HUDEP-2 (cell line): ENCODE measurements around the gene PTPRN2.
"Not testable (repeated sequence)": the region's sequence is repeated elsewhere in the genome, so short reads cannot be mapped to it uniquely, and the experiment has no call there.

Experiments used
- DNase-seq, 76 experiments: peaks; one replicate each; lab custom pipeline; 2025; ENCODE audit not compliant: unreplicated experiment in 76 of 76; lab: John Stamatoyannopoulos, UW

PTPRN2 gene

DNA sequence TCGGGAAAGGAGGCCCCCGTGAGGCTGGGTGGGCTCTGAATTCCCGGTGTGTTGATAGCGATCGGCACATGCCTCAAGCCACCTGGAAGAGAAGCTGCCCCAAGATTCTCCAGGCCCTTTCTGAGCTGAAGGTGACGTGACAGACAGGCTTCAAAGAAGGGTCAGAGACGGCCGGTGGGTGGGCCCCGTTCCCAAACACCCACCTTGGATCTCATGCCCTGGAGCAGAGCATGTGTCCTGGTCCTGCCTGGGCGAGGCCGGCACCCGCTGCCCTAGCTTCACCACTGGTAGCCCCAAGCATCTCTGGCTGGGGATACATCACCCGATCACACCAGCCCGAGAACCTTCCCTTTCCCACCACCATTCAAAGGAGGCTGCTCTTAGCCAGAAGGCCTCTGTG is 851.8 kb downstream of the PTPRN2 start:
- DNase-seq: no peak

DNA sequence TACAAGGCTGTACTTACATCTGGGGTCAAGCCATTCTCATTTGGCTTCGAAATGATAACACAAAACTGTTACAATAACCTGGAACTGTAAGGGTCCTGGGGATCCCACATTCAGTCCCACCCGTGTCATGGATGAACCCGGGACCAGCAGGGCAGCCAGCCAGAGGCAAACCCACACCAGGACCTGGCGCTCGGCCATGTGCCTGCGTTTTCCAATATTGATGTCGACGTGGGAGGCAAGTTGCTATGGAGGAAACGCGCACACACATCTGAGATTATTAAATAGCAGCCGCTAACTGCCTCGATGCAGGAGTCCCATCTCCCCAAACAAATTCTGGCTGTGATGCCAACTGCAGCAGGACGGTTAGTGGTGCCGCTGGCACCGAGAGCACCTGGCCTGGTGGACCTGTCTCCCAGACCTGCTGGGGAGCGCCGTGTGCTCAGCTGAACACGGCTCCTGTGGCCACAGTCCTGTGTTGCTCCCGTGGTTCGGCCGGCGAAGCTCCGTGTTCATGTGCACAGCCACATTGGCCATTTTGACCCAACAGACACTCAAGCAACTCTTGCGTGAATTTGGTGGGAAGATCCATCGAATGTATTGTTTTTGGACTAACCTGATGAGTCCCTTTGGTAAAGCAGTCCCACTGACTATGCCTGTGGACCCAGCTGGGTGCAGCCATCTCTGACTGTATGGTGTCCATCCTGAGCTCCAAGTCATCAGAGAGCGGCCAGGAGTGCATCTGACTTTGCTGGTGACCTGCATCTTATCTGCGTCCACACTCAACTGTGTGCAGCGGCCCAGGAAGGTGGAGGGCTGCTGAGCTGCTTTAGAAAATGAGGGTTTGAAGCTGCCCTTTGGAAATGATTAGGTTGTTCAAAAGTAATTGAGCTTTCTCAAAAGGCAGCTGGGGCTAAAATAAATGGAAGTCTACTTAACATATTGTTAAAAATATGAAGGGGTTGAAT is 852.7 kb downstream of the PTPRN2 start:
- no peak for DNase-seq

DNA sequence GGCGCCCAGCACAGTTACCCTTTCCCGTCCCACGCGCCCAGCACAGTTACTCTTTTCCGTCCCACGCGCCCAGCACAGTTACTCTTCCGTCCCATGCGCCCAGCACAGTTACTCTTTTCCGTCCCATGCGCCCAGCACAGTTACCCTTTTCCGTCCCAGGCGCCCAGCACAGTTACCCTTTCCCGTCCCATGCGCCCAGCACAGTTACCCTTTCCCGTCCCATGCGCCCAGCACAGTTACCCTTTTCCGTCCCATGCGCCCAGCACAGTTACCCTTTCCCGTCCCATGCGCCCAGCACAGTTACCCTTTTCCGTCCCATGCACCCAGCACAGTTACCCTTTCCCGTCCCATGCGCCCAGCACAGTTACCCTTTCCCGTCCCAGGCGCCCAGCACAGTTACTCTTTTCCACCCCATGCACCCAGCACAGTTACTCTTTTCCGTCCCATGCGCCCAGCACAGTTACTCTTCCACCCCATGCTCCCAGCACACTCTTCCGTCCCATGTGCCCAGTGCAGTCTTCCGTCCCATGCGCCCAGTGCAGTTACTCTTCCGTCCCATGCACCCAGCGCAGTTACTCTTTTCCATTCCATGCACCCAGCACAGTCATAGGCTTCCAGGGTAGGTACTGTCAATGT is 853.7 kb downstream of the PTPRN2 start:
- not testable (repeated sequence) for DNase-seq

- DNase-seq: no peak
Observed at GRCh38 chr7:157731126-157731525, 856.5 kb downstream of the PTPRN2 start.

DNA sequence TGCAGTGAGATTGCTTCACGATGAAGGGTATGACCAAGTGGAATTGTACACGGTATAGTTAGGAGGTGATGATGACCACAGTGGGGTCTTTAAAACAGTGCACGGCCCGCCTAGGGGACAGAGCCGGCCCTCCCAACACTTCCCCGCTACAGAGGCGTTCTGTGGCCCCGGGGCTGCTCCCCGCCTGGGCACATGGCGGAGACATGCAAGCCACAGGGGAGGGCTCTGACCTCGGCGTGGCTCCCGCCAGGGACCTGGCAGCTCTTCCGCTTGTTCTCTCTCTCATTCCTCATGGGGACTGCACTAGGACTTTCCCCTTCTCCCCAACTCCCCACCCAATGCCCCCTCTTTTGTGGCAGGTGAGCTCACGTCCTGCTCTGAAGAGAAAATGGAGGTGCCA is 857.0 kb downstream of the PTPRN2 start:
- DNase-seq: no peak

GRCh38 chr7:157729566-157729965 is 858.1 kb downstream of the PTPRN2 start:
- no peak for DNase-seq

GRCh38 chr7:157727964-157728615 is 859.5 kb downstream of the PTPRN2 start:
- DNase-seq: no peak

DNA sequence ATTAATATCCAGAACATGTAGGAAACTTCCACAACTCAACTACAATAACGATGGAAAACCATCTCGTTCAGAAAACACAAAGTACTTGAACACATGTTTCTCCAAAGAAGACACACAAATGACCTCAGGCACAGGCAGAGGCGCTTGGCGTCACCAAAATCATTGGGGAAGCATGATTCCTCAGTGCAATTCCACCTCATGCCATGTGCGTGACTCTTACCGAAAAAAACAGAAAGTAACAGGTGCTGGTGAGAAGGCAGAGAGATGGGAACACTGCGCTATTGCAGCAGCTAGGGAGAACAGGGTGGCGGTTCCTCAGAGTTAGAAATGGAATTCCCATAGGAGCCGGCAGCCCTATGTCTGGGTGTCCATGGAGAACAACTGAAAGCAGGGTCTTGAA is 860.9 kb downstream of the PTPRN2 start:
- no peak for DNase-seq

- not testable (repeated sequence) for DNase-seq
Observed at GRCh38 chr7:157725312-157725711, 862.3 kb downstream of the PTPRN2 start.

GRCh38 chr7:157723205-157723604 is 864.4 kb downstream of the PTPRN2 start:
- DNase-seq: no peak

DNA sequence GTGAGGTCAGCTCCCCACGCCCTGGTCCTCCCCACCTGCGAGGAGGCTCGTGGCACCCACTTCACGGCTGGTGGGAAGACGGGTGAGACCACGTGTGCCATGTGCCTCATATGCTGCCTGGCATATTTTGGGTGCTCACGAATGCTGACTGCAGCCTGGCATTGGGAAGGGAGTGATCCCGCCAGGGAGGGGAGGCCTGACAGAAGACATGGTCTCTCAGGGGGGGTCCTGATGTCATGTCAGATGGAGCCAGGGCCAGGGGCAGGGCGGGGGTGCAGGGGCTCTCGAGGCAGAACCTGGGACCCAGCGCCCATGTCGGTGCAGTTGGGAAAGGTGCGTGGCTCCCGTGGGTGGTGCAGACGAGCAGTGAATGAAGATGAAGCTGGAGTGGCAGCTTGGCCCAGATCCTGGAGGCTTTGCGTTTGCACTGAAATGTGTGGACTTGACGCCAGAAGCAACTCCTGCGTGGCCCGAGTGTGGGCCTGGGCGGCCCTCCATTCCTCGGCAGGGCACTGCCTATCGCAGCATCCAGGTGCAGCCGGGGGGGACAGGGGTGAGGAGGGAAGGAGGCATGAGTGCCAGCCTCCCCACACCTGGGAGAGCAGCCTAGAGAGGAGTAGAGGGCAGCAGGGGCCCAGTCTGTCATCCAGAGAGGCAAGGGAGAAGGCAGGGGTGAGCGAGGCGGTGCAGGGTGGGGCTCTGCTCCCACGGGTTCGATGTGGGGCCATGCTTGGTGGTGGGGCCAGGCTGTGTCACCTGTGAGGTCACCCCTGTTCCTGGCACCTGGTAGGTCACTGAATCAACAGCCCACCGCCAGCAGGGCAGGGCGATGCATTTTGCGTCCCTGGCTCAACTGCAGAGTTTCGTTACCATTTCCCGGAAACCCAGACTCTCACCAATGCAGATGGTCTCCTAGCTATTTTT is 865.2 kb downstream of the PTPRN2 start:
- DNase-seq: no peak

GRCh38 chr7:157721468-157722136 is 866.0 kb downstream of the PTPRN2 start:
- no peak for DNase-seq

DNA sequence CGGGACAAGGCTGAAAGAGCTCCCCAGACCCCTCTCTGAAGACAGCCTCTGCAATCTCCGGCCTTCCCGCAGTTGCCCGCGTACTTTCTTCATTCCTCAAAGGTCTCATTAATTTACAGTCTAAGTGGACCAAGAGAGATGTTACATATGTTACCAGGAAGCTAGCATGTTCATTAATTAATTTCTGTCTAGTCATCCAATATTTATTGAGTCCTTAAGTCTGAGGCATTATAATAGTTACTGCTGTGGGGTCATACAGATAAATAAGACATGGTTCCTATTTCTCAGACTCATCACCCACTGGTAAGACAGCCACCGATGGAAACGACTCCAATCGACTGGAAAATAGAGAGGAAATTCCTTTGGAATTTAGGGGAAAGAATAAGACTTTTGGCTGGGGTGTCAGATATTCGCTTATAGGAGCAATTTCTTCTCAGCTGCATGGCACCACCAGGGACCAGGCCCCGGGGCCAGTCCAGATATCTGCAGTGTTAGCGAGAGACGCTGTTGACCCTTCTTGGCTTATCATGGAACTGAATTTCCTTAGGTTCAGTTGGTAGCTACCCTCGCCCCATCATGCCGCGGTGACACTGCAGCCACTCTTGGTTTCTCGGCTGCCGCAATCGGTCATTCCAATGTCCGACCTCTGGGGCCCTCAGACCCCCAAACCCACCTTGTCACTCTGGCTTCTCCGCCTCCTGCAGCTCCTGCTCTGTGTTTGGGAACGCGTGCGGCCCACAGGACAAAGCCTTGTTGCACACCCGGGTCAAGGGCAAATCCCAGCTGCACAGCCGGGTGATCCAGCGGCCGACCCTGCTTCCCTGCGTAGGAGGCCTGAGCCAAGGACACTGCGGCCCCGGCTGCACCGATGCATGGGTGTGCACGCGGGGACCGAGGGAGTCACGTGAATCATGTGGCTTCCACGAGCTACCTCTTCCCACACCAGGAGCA is 867.6 kb downstream of the PTPRN2 start:
- no peak for DNase-seq

- no peak for DNase-seq
Observed at GRCh38 chr7:157719008-157719682, 868.5 kb downstream of the PTPRN2 start.

GRCh38 chr7:157718303-157719007 is 869.2 kb downstream of the PTPRN2 start:
- DNase-seq: no peak

DNA sequence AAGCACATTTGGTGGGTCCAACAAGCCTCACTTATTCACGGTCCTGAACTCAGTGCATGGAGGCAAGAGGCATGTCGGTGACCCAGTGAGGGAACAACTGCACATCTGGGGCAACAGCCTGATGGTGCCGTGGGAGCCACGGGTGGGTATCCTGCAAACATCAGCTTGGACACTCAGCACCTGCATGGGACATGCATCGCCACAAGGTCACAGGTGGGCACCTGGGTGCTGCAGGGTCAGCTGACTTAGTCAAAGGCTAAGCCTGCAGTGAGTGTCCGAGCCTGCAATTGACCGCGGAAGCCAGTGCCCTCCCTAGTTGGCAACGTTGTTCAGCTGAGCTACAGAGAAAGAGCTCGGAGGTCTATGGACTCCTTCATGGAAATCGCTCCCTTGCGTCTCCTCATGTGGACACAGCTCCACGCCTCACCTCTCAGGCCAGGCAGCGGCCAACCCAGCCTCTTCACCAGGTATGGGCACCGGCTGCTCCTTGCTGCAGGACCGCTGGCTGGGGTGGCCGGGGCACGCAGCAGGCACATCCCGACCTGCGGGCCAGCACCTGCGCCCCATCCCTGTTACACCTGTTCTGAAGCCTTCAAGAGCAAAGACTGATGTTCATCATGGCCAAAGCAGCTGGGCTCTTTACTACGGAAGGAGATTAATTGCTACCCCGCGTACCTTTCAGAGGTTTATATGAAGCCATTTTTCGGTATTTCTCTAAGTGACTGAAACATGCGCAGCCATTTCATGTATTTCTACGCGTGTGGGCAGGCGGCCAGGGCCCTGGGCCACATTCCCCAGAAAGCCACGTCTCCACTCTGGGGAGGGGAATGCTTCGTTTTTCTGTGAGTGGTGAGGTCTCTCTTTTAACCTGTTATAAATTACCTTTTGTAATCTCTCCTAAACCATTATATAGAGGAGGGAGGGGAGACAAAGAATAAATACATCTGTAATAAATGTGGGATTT is 870.1 kb downstream of the PTPRN2 start:
- DNase-seq: no peak

DNA sequence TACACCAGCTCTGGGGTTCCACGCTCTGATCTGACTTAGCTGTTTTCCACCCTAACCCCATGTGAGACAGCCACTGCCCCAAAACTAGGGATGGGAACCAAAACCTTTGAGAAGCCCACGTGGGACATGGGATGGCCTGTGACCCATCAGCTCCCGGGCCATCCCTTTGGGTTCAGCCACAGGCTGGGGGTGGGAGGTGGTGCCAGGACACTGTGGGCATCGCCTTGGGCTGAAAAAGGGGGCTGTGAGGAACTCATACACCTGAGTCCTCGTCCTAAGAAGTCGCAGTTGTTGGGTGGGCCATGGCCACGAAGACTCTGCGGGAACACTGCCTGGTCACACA is 871.7 kb downstream of the PTPRN2 start:
- DNase-seq: no peak
